ENCODE data around the gene PPA1. TPM values are rescaled to one million over a fixed set of nuclear protein-coding genes. Genes with fewer than 3 reads are reported as not detected.
A peak's percentile ranks its signal among the peaks of the same experiment; 100 is the strongest.

PPA1 gene
- total RNA-seq, 1 donor from 2014 or later = 99.9 TPM

GRCh38 chr10:70197235-70197945 is 35.8 kb downstream of the PPA1 start:
- Histone ChIP-seq H3K9me3 (replicated peaks) (peaks cover 9% of the 10 kb centered on the region), H3K27ac (replicated peaks) (no peak overlapping the region), H3K27me3 (ENCODE audit: low read depth) (no peaks in the 10 kb centered on the region), H3K36me3 (peaks cover 41% of the 10 kb centered on the region), H3K4me1 (peaks cover 3% of the 10 kb centered on the region), H3K4me3 (no peak overlapping the region)
- TF ChIP-seq CTCF (IDR thresholded peaks at IDR 0.05; ENCODE audit: borderline replicate concordance) = no peak
- no peak for DNase-seq
- intact Hi-C loops (cut with micrococcal nuclease) = no loop called here

GRCh38 chr10:70193391-70193844 is 39.8 kb downstream of the PPA1 start:
- Histone ChIP-seq H3K27me3 (ENCODE audit: low read depth) (no peaks in the 10 kb centered on the region), H3K4me1 (peaks cover 25% of the 10 kb centered on the region), H3K4me3 (no peak overlapping the region), H3K36me3 (peaks cover 3% of the 10 kb centered on the region), H3K9me3 (replicated peaks) (peaks cover under 1% of the 10 kb centered on the region), H3K27ac (replicated peaks) (peak overlapping the region; percentile 11)
- no peak for TF ChIP-seq CTCF (IDR thresholded peaks at IDR 0.05; ENCODE audit: borderline replicate concordance)
- intact Hi-C loops (cut with micrococcal nuclease) = no loop called here
- no peak for DNase-seq

GRCh38 chr10:70192326-70192968 is 40.8 kb downstream of the PPA1 start:
- H3K4me3 ChIP-seq = no peak overlapping the region
- H3K9me3 ChIP-seq (replicated peaks) = no peaks in the 10 kb centered on the region
- intact Hi-C loops (cut with micrococcal nuclease) = no loop called here
- peak overlapping the region; percentile 18 for H3K27ac ChIP-seq (replicated peaks)
- peaks cover 25% of the 10 kb centered on the region for H3K4me1 ChIP-seq
- H3K27me3 ChIP-seq (ENCODE audit: low read depth) = no peaks in the 10 kb centered on the region
- TF ChIP-seq CTCF (IDR thresholded peaks at IDR 0.05; ENCODE audit: borderline replicate concordance) = no peak
- no peaks in the 10 kb centered on the region for H3K36me3 ChIP-seq
- no peak for DNase-seq

GRCh38 chr10:70191972-70192305 is 41.3 kb downstream of the PPA1 start:
- intact Hi-C loops (cut with micrococcal nuclease) = no loop called here
- no peak for DNase-seq
- H3K4me1 ChIP-seq = peaks cover 25% of the 10 kb centered on the region
- no peak for TF ChIP-seq CTCF (IDR thresholded peaks at IDR 0.05; ENCODE audit: borderline replicate concordance)
- H3K27ac ChIP-seq (replicated peaks) = no peak overlapping the region
- no peak overlapping the region for H3K4me3 ChIP-seq
- no peaks in the 10 kb centered on the region for H3K36me3 ChIP-seq
- H3K9me3 ChIP-seq (replicated peaks) = no peaks in the 10 kb centered on the region
- H3K27me3 ChIP-seq (ENCODE audit: low read depth) = no peaks in the 10 kb centered on the region

DNA sequence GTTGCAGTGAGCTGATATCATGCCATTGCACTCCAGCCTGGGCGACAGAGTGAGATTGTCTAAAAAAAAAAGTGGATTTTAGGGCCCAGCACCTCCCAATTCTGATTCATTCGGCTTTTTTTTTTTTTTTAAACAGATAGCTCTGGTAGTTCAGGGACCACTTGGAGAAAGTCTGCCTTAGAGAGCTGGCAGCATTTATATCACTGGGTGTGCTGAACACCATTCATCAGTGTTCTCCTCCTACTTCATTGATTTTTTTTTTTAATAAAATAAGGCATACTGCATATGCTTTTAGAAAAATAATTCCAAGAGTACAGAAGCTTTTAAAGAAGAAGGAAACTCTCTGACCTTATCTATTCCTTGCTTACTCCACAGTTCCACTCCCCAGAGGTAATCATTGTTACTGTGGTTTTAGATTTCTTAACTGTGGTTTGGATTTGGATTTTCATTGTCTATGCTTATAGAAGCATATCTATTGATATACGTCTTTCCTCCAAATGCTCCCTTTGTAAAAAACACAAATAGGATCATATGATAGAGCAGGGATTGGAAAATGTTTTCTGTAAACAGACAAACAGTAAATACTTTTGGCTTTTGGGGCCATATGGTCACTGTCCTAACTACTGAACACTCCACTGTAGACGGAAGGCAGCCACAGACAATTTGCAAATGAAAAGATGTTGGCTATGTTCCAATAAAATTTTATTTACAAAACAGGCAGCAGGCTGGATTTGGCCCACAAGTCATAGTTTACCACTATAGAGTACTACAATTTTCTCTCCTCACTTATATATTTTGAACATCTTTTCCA is 41.9 kb downstream of the PPA1 start:
- H3K27ac ChIP-seq (replicated peaks) = no peak overlapping the region
- intact Hi-C loops (cut with micrococcal nuclease) = no loop called here
- no peaks in the 10 kb centered on the region for H3K27me3 ChIP-seq (ENCODE audit: low read depth)
- no peak for DNase-seq
- no peaks in the 10 kb centered on the region for H3K36me3 ChIP-seq
- TF ChIP-seq CTCF (IDR thresholded peaks at IDR 0.05; ENCODE audit: borderline replicate concordance) = no peak
- no peaks in the 10 kb centered on the region for H3K9me3 ChIP-seq (replicated peaks)
- H3K4me3 ChIP-seq = no peak overlapping the region
- H3K4me1 ChIP-seq = peaks cover 25% of the 10 kb centered on the region
